ENCODE results near the gene CLASP1. TPM values are rescaled to one million over a fixed set of nuclear protein-coding genes. Genes with fewer than 3 reads are reported as not detected.

The CLASP1 gene
- total RNA-seq, 1 experiment from 2014 or later: 45.9 TPM

- Histone ChIP-seq H2AFZ (ENCODE audit: low read length) (no peak overlapping the region), H3K27me3 (ENCODE audit: insufficient read depth, low read length) (no peaks in the 10 kb centered on the region), H3K23ac (ENCODE audit: insufficient read length, low read depth, low read length) (no peak overlapping the region), H3K4me1 (ENCODE audit: insufficient read depth, low read length) (no peaks in the 10 kb centered on the region), H2BK20ac (ENCODE audit: low read depth, low read length, poor library complexity, severe bottlenecking) (no peak overlapping the region), H3K27ac (ENCODE audit: insufficient read length, low read depth, low read length) (no peak overlapping the region), H4K8ac (replicated peaks; ENCODE audit: insufficient read length, low read depth, low read length) (no peak overlapping the region), H2BK15ac (ENCODE audit: low read depth, low read length) (no peak overlapping the region), H3K9ac (ENCODE audit: extremely low read depth, insufficient read length, low read length) (no peak overlapping the region), H3K18ac (ENCODE audit: insufficient read length, low read depth, low read length) (no peak overlapping the region), H3K79me2 (ENCODE audit: insufficient read depth, low read length) (peaks cover 21% of the 10 kb centered on the region; the same call in 1 of the 2 replicates), H4K5ac (ENCODE audit: insufficient read length, low read depth, low read length) (no peak overlapping the region), H3K4ac (ENCODE audit: low read depth, low read length) (no peak overlapping the region), H3K14ac (ENCODE audit: insufficient read depth, low read length) (no peak overlapping the region), H3K79me1 (ENCODE audit: insufficient read depth, low read depth, low read length, poor library complexity, severe bottlenecking) (peaks cover 8% of the 10 kb centered on the region), H4K91ac (ENCODE audit: insufficient read length, low read depth, low read length) (no peak overlapping the region), H2BK12ac (ENCODE audit: insufficient read length, low read depth, low read length) (no peak overlapping the region), H3K56ac (ENCODE audit: insufficient read length, low read depth, low read length) (no peak overlapping the region), H3K23me2 (ENCODE audit: insufficient read length, low read depth, low read length, poor library complexity, severe bottlenecking) (no peaks in the 10 kb centered on the region), H2BK5ac (ENCODE audit: insufficient read length, low read length) (no peak overlapping the region), H3K4me2 (ENCODE audit: insufficient read depth, insufficient read length, low read length) (no peak overlapping the region), H4K20me1 (ENCODE audit: control insufficient read depth, insufficient read depth, insufficient read length) (no peaks in the 10 kb centered on the region), H3T11ph (ENCODE audit: low read length) (no peak overlapping the region), H2BK120ac (ENCODE audit: low read depth, low read length, poor library complexity, severe bottlenecking) (no peak overlapping the region), H2AK5ac (ENCODE audit: insufficient read length, low read length) (no peak overlapping the region), H3K9me3 (ENCODE audit: control insufficient read depth, low read depth, low read length) (no peaks in the 10 kb centered on the region)
- H3K36me3 Mint-ChIP-seq (ENCODE audit: insufficient read depth in 1 of 3, low read depth in 3 of 3): peaks cover 29 to 39% (median 37%) of the 10 kb centered on the region in 3 experiments
- no CpG with 5 or more reads among the region's 3 CpGs for WGBS (ENCODE audit: extremely low coverage, insufficient read length, low lambda C conversion rate)
- H3K9me3 Mint-ChIP-seq: peaks cover 22 to 27% of the 10 kb centered on the region in 2 experiments
- H3K4me1 Mint-ChIP-seq: no peaks in the 10 kb centered on the region
- H3K4me3 Mint-ChIP-seq: no peak overlapping the region
- no peaks in the 10 kb centered on the region for H3K27me3 Mint-ChIP-seq (ENCODE audit: low read depth)
- H3K27ac Mint-ChIP-seq: no peak overlapping the region
- TF ChIP-seq CTCF (conservative IDR thresholded peaks at IDR 0.05): no peak
- no peak for DNase-seq
Measured at GRCh38 chr2:121638333-121638732, 10.9 kb downstream of the CLASP1 start.

All from H9 (cell line).